Vagina (tissue), 2 donors: Measurements from ENCODE around the gene PPP1R15B. TPM values are rescaled to one million over a fixed set of nuclear protein-coding genes. Genes with fewer than 3 reads are reported as not detected.

Source experiments
- DNase-seq, 2 donors: peaks; one replicate each; pipeline ENCODE4 v3.0.0-alpha.2; 2017; ENCODE audit errors: extremely low spot score in 2 of 2
- H3K27ac ChIP-seq: fragments of 200-600 bp; sonication (generic); one replicate; pipeline ENCODE4 v1.5.1; 2019
- H3K27me3 ChIP-seq: fragments of 200-600 bp; sonication (generic); one replicate; pipeline ENCODE4 v1.5.1; 2019
- H3K36me3 ChIP-seq, 2 donors: fragments of 200-600 bp; sonication (generic); one replicate each; pipeline ENCODE4 v1.5.1; 2017 to 2019
- H3K4me1 ChIP-seq: fragments of 200-600 bp; sonication (generic); one replicate; pipeline ENCODE4 v1.5.1; 2019
- H3K4me3 ChIP-seq, 2 donors: fragments of 200-600 bp; sonication (generic); 1 replicate in 1 of 2; 2 replicates in 1 of 2; pipeline ENCODE4 v1.5.1; 2016 to 2019
- H3K9me3 ChIP-seq: fragments of 200-600 bp; sonication (generic); one replicate; pipeline ENCODE4 v1.5.1; 2019
- POLR2A ChIP-seq, 2 donors: fragments of 450-650 bp; IDR thresholded peaks; one replicate each; pipeline ENCODE4 v1.6.1; 2017; ENCODE audit warnings: antibody characterized with exemption in 2 of 2, mild to moderate bottlenecking in 2 of 2, moderate library complexity in 2 of 2
- POLR2AphosphoS5 ChIP-seq, 2 donors: sonication (generic); formaldehyde crosslinking; IDR thresholded peaks; one replicate each; pipeline ENCODE4 v1.9.0; 2017; ENCODE audit warnings: antibody characterized with exemption in 2 of 2, mild to moderate bottlenecking in 2 of 2, low read depth in 1 of 2; ENCODE audit not compliant: insufficient read depth in 1 of 2
- intact Hi-C: fragments of 100-400 bp; cut with DNase I; formaldehyde crosslinking; loops from one replicate; pipeline ENCODE4 v1.15.1; 2023
- total RNA-seq: library from RNA; depleted of rRNA; stranded (reverse); fragments of >200 nt; gene quantifications from one replicate; pipeline ENCODE4 v1.2.3, GENCODE V29; 2016
- TF ChIP-seq, protein P1 (sequence below), 3 experiments: fragments of 450-650 bp in 2 of 3; fragments of 200-600 bp in 1 of 3; sonication (generic) in 1 of 3; IDR thresholded peaks; one replicate each; pipeline ENCODE4 v1.5.1; 2017 to 2019; ENCODE audit warnings: antibody characterized with exemption in 3 of 3, mild to moderate bottlenecking in 2 of 3, moderate library complexity in 2 of 3

The PPP1R15B gene
- total RNA-seq, 1 donor from 2014 or later: 42.0 TPM

DNA sequence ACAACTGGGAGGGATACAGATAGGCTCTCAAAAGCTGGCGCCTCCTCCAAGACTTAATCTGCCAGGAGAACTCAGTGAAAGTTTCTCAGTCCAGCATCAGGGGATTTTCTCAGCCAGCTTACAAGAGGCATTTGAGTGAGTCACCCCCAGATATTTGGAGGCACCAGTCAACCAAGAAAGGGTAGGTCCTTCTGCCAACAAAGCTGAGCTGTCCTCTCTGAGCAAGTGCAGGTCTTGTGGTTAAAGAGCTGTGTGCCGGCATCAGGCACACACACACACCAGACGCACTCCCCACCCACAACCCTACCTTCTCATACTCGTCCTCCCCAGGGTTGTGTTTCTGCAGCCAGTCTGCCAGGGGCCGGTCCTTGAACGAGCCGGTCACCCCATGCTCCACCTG is 27.0 kb upstream of the PPP1R15B start:
- TF ChIP-seq POLR2AphosphoS5 (IDR thresholded peaks at IDR 0.05; ENCODE audit: insufficient read depth in 1 of 2, low read depth in 1 of 2): peak; percentile 64 to 82
- TF ChIP-seq, protein P1, sequence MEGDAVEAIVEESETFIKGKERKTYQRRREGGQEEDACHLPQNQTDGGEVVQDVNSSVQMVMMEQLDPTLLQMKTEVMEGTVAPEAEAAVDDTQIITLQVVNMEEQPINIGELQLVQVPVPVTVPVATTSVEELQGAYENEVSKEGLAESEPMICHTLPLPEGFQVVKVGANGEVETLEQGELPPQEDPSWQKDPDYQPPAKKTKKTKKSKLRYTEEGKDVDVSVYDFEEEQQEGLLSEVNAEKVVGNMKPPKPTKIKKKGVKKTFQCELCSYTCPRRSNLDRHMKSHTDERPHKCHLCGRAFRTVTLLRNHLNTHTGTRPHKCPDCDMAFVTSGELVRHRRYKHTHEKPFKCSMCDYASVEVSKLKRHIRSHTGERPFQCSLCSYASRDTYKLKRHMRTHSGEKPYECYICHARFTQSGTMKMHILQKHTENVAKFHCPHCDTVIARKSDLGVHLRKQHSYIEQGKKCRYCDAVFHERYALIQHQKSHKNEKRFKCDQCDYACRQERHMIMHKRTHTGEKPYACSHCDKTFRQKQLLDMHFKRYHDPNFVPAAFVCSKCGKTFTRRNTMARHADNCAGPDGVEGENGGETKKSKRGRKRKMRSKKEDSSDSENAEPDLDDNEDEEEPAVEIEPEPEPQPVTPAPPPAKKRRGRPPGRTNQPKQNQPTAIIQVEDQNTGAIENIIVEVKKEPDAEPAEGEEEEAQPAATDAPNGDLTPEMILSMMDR (IDR thresholded peaks at IDR 0.05): no peak
- H3K27me3 ChIP-seq: no peaks in the 10 kb centered on the region
- peaks cover 52% of the 10 kb centered on the region for H3K4me1 ChIP-seq
- intact Hi-C loops: loop anchor here (10.0 kb wide), 1 partner anchor 1586 kb away; the partner anchor contains the start of gene CTSE
- H3K27ac ChIP-seq: peak overlapping the region; percentile 80
- peaks cover 0 to 26% of the 10 kb centered on the region in 2 donors for H3K36me3 ChIP-seq
- peak in 1 of 2 donors; percentile 95 for DNase-seq
- H3K4me3 ChIP-seq: no peak overlapping the region
- no peaks in the 10 kb centered on the region for H3K9me3 ChIP-seq

DNA sequence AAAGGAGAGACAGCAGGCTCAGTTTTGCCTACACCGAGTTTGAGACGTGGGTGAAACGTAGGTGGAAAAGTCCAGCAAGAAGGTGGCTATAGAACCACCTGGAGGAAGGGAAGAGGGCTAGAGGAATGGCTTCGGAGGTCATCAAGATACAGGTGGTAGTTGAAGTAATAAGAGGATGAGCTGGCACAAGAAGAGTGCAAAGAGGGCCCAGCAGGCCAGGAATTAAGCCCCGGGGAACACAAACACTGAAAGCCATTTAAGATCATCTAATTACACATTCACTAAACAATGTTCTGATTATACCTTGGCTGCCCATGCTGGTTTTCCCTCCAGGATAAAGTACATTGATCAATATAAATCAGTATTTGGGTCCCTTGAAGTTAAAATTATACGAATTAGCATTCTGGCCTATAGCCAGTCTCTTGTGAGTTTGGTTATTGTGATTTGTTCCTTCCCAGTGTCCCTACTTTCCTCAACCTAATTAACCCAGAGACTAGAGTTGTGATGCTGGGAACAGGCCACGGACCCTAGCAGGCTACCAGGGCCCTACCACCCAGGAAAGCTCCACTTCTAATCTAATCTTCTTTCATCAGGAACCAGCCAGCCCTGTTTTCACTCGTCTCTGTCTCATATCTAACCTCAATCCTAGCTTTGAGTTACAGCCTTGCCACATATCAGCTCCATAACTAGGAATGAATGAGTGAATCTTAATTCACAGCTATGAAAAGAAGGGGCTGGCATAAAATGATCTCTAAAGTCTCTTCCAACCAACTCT is 26.4 kb upstream of the PPP1R15B start:
- intact Hi-C loops: loop anchor here (10.0 kb wide), 1 partner anchor 1587 kb away; the partner anchor contains the start of gene CTSE
- Histone ChIP-seq H3K27ac (peak overlapping the region; percentile 80), H3K4me3 (no peak overlapping the region), H3K27me3 (no peaks in the 10 kb centered on the region), H3K9me3 (no peaks in the 10 kb centered on the region), H3K4me1 (peaks cover 46% of the 10 kb centered on the region), H3K36me3 (peaks cover 0 to 26% of the 10 kb centered on the region in 2 donors)
- TF ChIP-seq POLR2A (IDR thresholded peaks at IDR 0.05) (no peak), POLR2AphosphoS5 (IDR thresholded peaks at IDR 0.05; ENCODE audit: insufficient read depth in 1 of 2, low read depth in 1 of 2) (no peak)
- TF ChIP-seq, protein P1 (IDR thresholded peaks at IDR 0.05): no peak
- DNase-seq: no peak

DNA sequence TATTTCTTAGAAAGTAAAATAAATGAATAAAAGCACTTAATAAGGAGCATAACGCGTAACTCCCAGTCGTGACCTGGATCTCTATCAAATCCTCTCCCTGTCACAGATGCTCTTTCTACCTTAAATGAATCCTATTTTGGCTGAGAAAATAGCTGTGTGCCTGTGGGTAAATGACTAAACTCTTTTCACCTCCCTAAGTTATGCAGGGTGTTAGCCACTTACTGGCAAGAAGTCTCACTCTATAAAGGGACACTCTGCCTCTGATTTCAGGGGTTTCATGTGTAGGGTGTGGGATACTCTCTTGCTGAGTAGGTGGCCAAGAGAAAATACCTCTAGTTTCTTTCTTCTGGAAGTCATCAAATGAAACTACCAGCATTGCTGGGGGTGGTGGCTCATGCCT is 24.3 kb upstream of the PPP1R15B start:
- Histone ChIP-seq H3K36me3 (peaks cover 0 to 23% of the 10 kb centered on the region in 2 donors), H3K9me3 (no peaks in the 10 kb centered on the region), H3K27me3 (no peaks in the 10 kb centered on the region), H3K4me1 (peaks cover 40% of the 10 kb centered on the region), H3K27ac (peak overlapping the region; percentile 33), H3K4me3 (no peak overlapping the region)
- no peak for TF ChIP-seq POLR2A (IDR thresholded peaks at IDR 0.05)
- no peak for DNase-seq
- intact Hi-C loops: loop anchor here (10.0 kb wide), 1 partner anchor 1589 kb away; the partner anchor contains the start of gene CTSE

DNA sequence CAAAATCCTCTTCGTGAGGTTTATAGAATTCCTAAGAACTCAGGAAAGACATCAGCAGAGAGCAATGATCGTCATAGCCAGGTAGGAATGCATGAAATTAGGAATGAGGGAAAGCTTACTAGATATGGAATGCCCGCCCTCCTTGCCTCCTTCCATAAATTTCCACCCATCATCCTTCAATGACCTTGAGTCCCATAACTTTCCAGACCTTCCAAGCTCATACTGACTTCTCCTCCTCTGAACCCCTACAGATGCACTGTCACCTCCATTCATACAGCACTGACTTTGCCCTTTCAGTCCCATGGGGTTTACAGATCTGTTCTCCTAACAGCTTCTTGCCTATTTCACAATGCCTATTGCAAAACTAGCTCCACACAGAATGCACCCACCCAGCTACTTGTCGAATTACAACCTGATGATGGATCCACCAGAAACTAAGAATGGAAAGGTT is 23.8 kb upstream of the PPP1R15B start:
- no peaks in the 10 kb centered on the region for H3K27me3 ChIP-seq
- intact Hi-C loops: loop anchor here (10.0 kb wide), 1 partner anchor 1589 kb away; the partner anchor contains the start of gene CTSE
- H3K36me3 ChIP-seq: peaks cover 0 to 23% of the 10 kb centered on the region in 2 donors
- H3K4me3 ChIP-seq: no peak overlapping the region
- no peaks in the 10 kb centered on the region for H3K9me3 ChIP-seq
- no peak for TF ChIP-seq POLR2A (IDR thresholded peaks at IDR 0.05)
- TF ChIP-seq, protein P1 (IDR thresholded peaks at IDR 0.05): no peak
- TF ChIP-seq POLR2AphosphoS5 (IDR thresholded peaks at IDR 0.05; ENCODE audit: insufficient read depth in 1 of 2, low read depth in 1 of 2): peak in 1 of 2 donors; percentile 53
- H3K4me1 ChIP-seq: peaks cover 38% of the 10 kb centered on the region
- no peak for DNase-seq
- H3K27ac ChIP-seq: peak overlapping the region; percentile 33

DNA sequence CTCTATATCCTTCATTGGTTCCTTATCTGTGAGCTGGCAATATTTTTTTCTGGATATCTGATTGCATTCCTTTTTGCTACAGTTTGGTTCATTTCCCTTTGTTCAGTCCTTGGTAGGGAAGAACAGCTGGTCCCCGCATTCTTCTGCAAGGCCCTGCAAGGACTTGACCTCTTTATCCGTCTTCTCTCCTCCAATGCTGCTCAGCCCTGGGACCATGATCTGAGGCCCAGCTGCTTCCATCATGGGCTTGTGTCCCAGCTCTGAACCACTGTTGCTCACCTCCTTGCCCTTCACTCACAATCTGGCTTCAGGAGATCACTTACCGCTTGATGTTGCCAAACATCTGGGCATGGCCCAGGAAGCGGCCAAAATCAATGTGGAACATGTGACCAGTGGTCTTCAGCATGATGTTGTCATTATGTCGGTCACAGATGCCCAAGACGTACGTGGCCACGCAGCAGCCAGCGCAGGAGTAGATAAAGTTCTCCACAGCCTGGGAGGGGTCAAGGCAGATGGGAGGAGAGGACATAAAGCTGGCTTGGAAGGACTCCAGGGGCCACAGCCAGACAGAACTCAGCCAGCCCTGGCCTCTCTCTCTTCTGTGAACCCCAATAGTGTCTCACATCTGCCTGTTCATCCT is 22.6 kb upstream of the PPP1R15B start:
- Histone ChIP-seq H3K4me1 (peaks cover 27% of the 10 kb centered on the region), H3K27ac (no peak overlapping the region), H3K9me3 (no peaks in the 10 kb centered on the region), H3K27me3 (no peaks in the 10 kb centered on the region), H3K4me3 (no peak overlapping the region), H3K36me3 (peaks cover 0 to 23% of the 10 kb centered on the region in 2 donors)
- DNase-seq: no peak
- intact Hi-C loops: loop anchor here (5.0 to 10.0 kb wide), 2 partner anchors 68 to 1591 kb away; partner anchors contain the start of gene CTSE
- TF ChIP-seq POLR2A (IDR thresholded peaks at IDR 0.05) (no peak), POLR2AphosphoS5 (IDR thresholded peaks at IDR 0.05; ENCODE audit: insufficient read depth in 1 of 2, low read depth in 1 of 2) (no peak)
- TF ChIP-seq, protein P1 (IDR thresholded peaks at IDR 0.05): no peak
